NOMO-1 (cell line): ENCODE data around the gene SMPD1.
A peak's percentile ranks its signal among the peaks of the same experiment; 100 is the strongest.
"Not testable (repeated sequence)": the region's sequence is repeated elsewhere in the genome, so short reads cannot be mapped to it uniquely, and the experiment has no call there.

Source experiments
- DNase-seq, 2 experiments: peaks; one replicate each; lab custom pipeline; 2025; ENCODE audit not compliant: unreplicated experiment in 2 of 2; lab: John Stamatoyannopoulos, UW

The SMPD1 gene

GRCh38 chr11:6387811-6388599, 2.3 kb upstream of the SMPD1 start:
- no peak for DNase-seq

- DNase-seq, result no peak
Measured at GRCh38 chr11:6388748-6389147, 1.5 kb upstream of the SMPD1 start.

GRCh38 chr11:6390718-6391469, 620 bp downstream of the SMPD1 start:
- DNase-seq, result peak; percentile 5 to 20

- DNase-seq, result no peak
Measured at GRCh38 chr11:6391537-6392134, 1.4 kb downstream of the SMPD1 start.

- DNase-seq, result not testable (repeated sequence)
Measured at GRCh38 chr11:6392251-6392650, 2.0 kb downstream of the SMPD1 start.

- DNase-seq, result no peak
Measured at GRCh38 chr11:6393989-6394670, 3.9 kb downstream of the SMPD1 start.

- no peak for DNase-seq
Measured at GRCh38 chr11:6395470-6396060, 5.3 kb downstream of the SMPD1 start.

- DNase-seq, result no peak
Measured at GRCh38 chr11:6397156-6397555, 6.9 kb downstream of the SMPD1 start.

GRCh38 chr11:6397636-6398035, 7.4 kb downstream of the SMPD1 start:
- no peak for DNase-seq

GRCh38 chr11:6400431-6401345, 10.4 kb downstream of the SMPD1 start:
- no peak for DNase-seq

- DNase-seq, result no peak
Measured at GRCh38 chr11:6401464-6401863, 11.2 kb downstream of the SMPD1 start.

- DNase-seq, result no peak
Measured at GRCh38 chr11:6402061-6402470, 11.8 kb downstream of the SMPD1 start.

GRCh38 chr11:6402561-6402981, 12.3 kb downstream of the SMPD1 start:
- peak in 1 of 2 experiments; percentile 9 for DNase-seq

GRCh38 chr11:6403539-6403938, 13.3 kb downstream of the SMPD1 start:
- DNase-seq, result no peak

GRCh38 chr11:6404342-6405051, 14.2 kb downstream of the SMPD1 start:
- no peak for DNase-seq

- no peak for DNase-seq
Measured at GRCh38 chr11:6405052-6405667, 14.9 kb downstream of the SMPD1 start.

- no peak for DNase-seq
Measured at GRCh38 chr11:6405846-6406245, 15.6 kb downstream of the SMPD1 start.

- no peak for DNase-seq
Measured at GRCh38 chr11:6406370-6406769, 16.1 kb downstream of the SMPD1 start.
